ENCODE measurements around the gene PIEZO2.

GRCh38 chr18:10826400-10826799, 323.0 kb downstream of the PIEZO2 start:
- TF ChIP-seq POLR2AphosphoS5 (IDR thresholded peaks at IDR 0.05; ENCODE audit: borderline replicate concordance, low read depth, low read length), result no peak
- no peak for TF ChIP-seq EZH2 (IDR thresholded peaks at IDR 0.05)

Measured in SK-N-MC (cell line).